HG02885 (cell line): Measurements from ENCODE around the gene MSRB1.
A peak's percentile ranks its signal among the peaks of the same experiment; 100 is the strongest.

Experiments
- ATAC-seq: cut with Tn5 transposase; IDR thresholded peaks from one replicate; pipeline ENCODE4 v1.9.1; 2021; ENCODE audit warnings: mild to moderate bottlenecking; ENCODE audit not compliant: unreplicated experiment, poor library complexity

MSRB1 gene

GRCh38 chr16:1979271-1980029 is 36.5 kb upstream of the MSRB1 start:
- no peak for ATAC-seq

GRCh38 chr16:1978476-1979120 is 35.6 kb upstream of the MSRB1 start:
- no peak for ATAC-seq

- no peak for ATAC-seq
Observed at GRCh38 chr16:1977875-1978268, 34.9 kb upstream of the MSRB1 start.

- ATAC-seq = no peak
Observed at GRCh38 chr16:1976951-1977874, 34.2 kb upstream of the MSRB1 start.

- no peak for ATAC-seq
Observed at GRCh38 chr16:1976216-1976520, 33.2 kb upstream of the MSRB1 start.

- no peak for ATAC-seq
Observed at GRCh38 chr16:1975432-1976215, 32.6 kb upstream of the MSRB1 start.

- no peak for ATAC-seq
Observed at GRCh38 chr16:1974157-1975070, 31.4 kb upstream of the MSRB1 start.

GRCh38 chr16:1973461-1974156 is 30.6 kb upstream of the MSRB1 start:
- no peak for ATAC-seq

- no peak for ATAC-seq
Observed at GRCh38 chr16:1972490-1972877, 29.5 kb upstream of the MSRB1 start.

GRCh38 chr16:1971796-1972489 is 28.9 kb upstream of the MSRB1 start, which contains the start of gene TBL3:
TSS of gene TBL3 (plus strand) at chr16:1972053. CDS start at chr16:1972165, 112 bp downstream.
- ATAC-seq = peak; percentile 92

- no peak for ATAC-seq
Observed at GRCh38 chr16:1968146-1968953, 25.4 kb upstream of the MSRB1 start.

- ATAC-seq = no peak
Observed at GRCh38 chr16:1966460-1966859, 23.5 kb upstream of the MSRB1 start, which contains the start of gene RNF151. TSS of gene RNF151 (plus strand) at chr16:1966856. CDS start at chr16:1966882, 26 bp downstream.

GRCh38 chr16:1965396-1966001 is 22.5 kb upstream of the MSRB1 start:
- no peak for ATAC-seq

- ATAC-seq = peak; percentile 82
Observed at GRCh38 chr16:1964506-1965395, 21.8 kb upstream of the MSRB1 start, which contains the start of gene RPS2. TSS of gene RPS2 (minus strand) at chr16:1964826. CDS start at chr16:1964625, 201 bp downstream.

- peak; percentile 3 for ATAC-seq
Observed at GRCh38 chr16:1963806-1964505, 21.0 kb upstream of the MSRB1 start.
